ENCODE results near the gene ENOX1.

ENOX1 gene

DNA sequence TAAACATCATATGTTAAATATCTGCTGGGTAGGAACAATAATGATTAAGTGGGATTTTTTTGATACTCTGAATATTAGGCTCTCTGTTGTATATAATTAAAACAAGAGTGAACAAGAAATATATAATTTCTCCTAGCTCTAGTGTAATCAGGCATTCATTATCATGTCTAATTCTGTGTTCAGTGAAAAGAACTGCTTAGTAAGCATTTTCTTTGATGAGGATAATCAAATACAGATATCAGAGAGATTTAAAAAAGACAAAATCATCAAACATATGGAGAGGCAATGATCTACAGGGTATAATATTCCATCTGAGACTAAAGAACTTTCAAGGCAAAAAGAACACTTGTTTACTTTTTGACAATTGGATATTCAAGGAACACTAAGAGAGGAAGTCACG, 522.3 kb downstream of the ENOX1 start:
- no peak overlapping the region for H3K4me3 ChIP-seq (ENCODE audit: low read depth, low read length)
- TF ChIP-seq, protein P1, sequence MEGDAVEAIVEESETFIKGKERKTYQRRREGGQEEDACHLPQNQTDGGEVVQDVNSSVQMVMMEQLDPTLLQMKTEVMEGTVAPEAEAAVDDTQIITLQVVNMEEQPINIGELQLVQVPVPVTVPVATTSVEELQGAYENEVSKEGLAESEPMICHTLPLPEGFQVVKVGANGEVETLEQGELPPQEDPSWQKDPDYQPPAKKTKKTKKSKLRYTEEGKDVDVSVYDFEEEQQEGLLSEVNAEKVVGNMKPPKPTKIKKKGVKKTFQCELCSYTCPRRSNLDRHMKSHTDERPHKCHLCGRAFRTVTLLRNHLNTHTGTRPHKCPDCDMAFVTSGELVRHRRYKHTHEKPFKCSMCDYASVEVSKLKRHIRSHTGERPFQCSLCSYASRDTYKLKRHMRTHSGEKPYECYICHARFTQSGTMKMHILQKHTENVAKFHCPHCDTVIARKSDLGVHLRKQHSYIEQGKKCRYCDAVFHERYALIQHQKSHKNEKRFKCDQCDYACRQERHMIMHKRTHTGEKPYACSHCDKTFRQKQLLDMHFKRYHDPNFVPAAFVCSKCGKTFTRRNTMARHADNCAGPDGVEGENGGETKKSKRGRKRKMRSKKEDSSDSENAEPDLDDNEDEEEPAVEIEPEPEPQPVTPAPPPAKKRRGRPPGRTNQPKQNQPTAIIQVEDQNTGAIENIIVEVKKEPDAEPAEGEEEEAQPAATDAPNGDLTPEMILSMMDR (IDR thresholded peaks at IDR 0.05; ENCODE audit: control insufficient read depth, extremely low read depth, insufficient read depth) = no peak
- DNase-seq (ENCODE audit: low read depth) = no peak

DNA sequence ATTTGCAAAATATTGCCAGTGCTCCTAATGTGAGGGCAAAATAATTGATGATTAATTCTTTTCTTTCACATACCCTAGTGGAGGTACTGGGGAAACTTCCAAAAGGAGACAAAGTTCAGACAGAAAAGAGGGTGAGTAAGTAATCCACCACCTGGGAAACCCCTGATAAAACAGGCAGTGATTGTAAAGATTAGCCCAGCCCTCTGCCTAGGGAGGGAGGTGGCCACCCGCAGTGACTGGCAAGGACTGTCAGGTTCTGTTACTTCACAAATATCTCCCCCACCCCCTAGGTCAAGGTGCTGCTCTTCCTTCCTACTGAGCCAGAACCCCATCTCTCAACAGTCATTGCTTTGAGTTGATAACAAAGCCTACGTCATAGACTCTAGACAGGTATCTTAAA, 523.7 kb downstream of the ENOX1 start:
- DNase-seq (ENCODE audit: low read depth) = no peak
- TF ChIP-seq, protein P1 (IDR thresholded peaks at IDR 0.05; ENCODE audit: control insufficient read depth, extremely low read depth, insufficient read depth) = no peak
- no peak overlapping the region for H3K4me3 ChIP-seq (ENCODE audit: low read depth, low read length)

DNA sequence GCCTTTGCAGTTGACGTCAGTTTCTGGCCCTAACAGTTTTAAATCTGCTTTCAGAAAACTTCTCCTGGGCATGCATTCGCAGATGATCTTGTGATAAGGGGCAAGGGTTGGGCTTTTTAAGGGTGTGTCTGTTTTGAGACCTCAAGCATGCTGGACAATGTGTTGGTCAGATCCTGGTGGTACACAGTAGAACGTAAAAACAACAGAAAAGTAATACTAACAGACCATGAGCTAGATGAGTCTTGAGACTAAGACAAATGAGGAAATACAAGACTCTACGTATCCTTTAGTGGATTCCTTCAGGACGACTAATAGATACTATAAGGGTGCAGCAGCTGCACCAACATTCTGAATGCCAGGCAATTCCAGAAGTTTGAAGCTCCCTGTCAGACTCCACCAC, 525.8 kb downstream of the ENOX1 start:
- no peak overlapping the region for H3K4me3 ChIP-seq (ENCODE audit: low read depth, low read length)
- DNase-seq (ENCODE audit: low read depth) = no peak
- TF ChIP-seq, protein P1 (IDR thresholded peaks at IDR 0.05; ENCODE audit: control insufficient read depth, extremely low read depth, insufficient read depth) = no peak

DNA sequence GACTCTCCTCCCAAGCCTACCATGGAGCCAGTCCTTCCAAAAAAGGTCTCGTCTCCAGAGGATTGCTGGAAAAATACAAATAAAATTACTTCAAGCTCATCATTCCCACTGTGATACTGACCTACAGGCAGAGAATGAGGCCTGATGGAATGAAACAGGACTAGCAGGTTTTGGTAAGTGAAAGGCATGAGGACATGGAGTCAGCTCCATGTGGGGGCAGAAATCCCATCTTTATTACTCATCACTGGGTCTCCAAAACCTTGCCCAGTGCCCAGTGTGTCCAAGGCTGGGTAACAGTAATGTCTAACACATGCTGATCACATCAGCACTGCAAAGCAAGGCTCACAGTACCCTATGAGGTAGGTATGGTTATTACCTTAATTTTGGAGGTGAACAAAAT, 528.0 kb downstream of the ENOX1 start:
- DNase-seq (ENCODE audit: low read depth) = no peak
- H3K4me3 ChIP-seq (ENCODE audit: low read depth, low read length) = no peak overlapping the region
- TF ChIP-seq, protein P1 (IDR thresholded peaks at IDR 0.05; ENCODE audit: control insufficient read depth, extremely low read depth, insufficient read depth) = no peak

DNA sequence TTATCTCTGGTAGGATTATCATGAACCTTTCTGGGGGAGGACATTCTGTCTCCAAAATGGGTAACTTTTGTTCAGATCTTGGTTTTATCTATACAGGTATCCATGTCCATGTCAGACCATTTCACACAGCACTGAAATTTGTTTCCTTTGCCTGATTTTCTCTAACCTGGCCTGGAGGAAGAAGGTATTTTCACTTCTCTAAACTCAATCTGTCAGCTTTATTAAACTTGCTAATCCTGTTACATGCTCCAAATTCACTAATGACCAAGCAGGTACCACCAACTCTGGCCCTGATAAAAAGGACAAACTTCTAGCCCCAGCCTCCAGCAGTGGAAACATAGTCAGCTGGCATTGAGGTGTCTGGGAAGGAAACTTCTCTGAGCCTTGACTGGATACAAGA, 529.0 kb downstream of the ENOX1 start:
- DNase-seq (ENCODE audit: low read depth) = no peak
- TF ChIP-seq, protein P1 (IDR thresholded peaks at IDR 0.05; ENCODE audit: control insufficient read depth, extremely low read depth, insufficient read depth) = no peak
- H3K4me3 ChIP-seq (ENCODE audit: low read depth, low read length) = no peak overlapping the region

DNA sequence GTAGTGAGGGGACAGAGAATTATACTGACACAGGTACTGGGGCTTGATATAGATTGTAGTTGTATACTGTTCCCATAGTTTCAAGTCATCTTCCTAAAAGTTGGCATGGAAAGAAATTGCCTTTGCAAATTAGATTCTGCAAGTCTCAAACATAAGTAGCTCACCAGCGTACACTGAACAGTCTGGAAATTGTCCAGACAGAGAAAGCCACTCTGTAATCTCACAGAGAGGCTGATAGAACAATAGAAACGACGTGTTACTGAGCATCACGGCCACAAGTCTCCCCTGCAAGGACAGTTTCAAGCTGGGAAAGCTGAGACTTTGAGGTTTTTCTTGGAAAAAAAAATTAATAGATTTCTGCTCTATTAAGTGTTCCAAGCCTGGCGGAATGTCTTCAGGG, 534.8 kb downstream of the ENOX1 start:
- H3K4me3 ChIP-seq (ENCODE audit: low read depth, low read length) = no peak overlapping the region
- TF ChIP-seq, protein P1 (IDR thresholded peaks at IDR 0.05; ENCODE audit: control insufficient read depth, extremely low read depth, insufficient read depth) = no peak
- DNase-seq (ENCODE audit: low read depth) = no peak

DNA sequence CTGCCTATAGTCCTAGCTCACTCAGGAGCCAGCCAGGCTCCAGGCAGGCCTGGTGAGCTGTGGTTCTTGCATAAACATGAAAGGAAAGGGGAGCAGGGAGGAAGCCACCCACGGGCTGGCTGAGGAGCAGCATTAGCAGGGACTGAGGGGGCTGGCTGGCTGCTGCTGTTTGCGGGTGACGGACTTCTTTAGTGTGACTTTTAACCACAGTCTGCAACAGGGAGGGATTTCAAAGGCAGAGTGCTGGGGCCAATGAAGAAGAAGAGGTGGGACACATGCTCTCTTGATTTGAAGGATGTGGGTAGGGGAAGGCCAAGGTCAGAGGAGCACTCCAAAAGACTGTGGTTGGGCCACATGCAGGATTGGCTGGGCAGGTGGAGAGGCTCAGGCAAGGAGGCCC, 540.4 kb downstream of the ENOX1 start:
- TF ChIP-seq, protein P1 (IDR thresholded peaks at IDR 0.05; ENCODE audit: control insufficient read depth, extremely low read depth, insufficient read depth) = no peak
- no peak for DNase-seq (ENCODE audit: low read depth)
- no peak overlapping the region for H3K4me3 ChIP-seq (ENCODE audit: low read depth, low read length)
